ENCODE data around the gene TSPAN14.

Gene TSPAN14

GRCh38 chr10:80509108-80509402 lies 54.9 kb downstream of the TSPAN14 start:
- DNase-seq: no peak

DNA sequence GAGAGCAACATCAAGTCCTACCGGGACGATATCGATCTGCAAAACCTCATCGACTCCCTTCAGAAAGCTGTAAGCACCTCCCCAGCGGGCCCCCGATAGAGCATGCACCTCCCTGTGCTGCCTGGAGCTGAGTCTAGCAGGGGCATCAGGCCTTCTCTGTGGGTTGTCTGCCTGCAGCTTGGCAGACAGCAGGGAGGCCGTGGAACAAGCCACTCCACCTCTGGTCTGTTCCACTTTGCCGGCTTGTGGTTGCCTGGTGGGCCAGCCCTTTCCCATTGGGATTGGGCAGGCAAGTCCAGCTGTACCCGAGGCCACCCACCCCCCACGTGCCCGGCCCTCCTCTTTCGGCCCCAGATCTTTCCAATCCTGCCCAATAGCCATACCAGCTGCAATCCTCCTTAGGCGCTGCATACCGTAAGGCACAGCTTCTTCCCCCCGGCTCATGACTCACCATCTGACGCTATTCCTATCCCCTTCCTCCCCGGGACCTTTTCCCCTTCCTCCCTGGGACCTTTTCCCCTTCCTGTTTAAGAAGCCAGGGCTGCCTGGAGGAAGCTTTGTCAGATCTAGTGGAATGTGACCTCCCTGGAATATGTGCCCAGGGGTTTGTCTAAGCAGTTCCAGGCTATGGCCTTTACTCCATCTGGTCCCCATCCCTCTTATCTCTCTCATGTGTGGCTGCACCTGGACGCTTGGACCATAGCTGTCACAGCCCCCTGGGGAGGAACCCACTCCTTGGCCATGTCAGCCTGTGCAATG lies 55.5 kb downstream of the TSPAN14 start:
- peak; percentile 85 for DNase-seq

DNA sequence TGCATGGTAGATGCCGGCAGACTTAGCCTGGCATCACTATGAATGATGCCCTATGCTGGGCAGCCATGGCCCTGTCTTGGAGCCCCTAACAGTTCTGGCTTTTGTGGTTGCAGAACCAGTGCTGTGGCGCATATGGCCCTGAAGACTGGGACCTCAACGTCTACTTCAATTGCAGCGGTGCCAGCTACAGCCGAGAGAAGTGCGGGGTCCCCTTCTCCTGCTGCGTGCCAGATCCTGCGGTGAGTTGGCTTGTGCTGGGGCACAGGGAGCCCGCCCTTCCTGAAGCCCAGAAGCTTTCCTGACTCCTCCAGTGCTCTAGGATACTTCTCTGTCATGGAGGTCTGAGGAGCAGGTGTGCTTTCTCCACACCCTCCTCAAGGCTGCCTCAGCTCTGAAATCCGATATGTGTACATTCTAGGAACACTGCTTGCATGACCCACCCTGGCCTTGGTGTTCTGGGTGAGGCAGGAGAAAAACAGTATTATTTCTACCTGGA lies 58.0 kb downstream of the TSPAN14 start:
- DNase-seq: no peak

- DNase-seq: no peak
These were observed 59.0 kb downstream of the TSPAN14 start for GRCh38 chr10:80513106-80513505.

DNA sequence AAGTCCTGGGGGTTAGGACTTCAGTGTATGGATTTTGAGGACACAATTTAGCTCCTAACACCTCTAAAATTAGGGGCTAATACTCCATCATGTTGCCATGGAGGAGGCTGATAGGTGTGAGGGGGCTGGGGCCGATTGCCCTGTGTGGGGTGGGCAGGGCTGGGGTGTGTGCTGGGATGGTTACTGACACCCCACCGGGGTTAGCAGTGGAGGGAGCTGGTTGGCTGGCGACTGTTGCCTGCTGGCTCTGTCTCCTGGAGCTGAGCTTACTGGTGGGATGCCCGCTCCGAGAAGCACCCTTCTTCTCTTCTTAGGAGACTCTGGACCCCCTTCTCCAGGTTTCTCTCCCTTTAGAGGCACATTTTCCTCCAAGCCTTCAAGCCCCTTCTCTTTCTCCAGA lies 61.4 kb downstream of the TSPAN14 start:
- DNase-seq: no peak

DNA sequence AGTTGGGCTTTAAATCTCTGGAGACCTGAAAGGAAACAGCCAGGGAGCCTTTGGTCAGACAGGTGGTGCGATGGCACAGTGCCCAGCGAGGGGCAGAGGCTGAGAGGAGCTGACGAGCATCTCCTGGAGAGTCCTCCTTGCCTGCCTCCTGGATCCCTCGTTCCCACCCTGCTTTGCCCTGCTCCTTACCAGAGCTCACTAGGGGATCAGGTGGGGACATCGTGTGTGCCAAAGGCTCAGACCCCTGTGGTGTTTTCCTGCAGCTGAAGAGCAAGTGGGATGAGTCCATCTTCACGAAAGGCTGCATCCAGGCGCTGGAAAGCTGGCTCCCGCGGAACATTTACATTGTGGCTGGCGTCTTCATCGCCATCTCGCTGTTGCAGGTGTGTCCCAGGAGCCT lies 61.8 kb downstream of the TSPAN14 start:
- DNase-seq: no peak

DNA sequence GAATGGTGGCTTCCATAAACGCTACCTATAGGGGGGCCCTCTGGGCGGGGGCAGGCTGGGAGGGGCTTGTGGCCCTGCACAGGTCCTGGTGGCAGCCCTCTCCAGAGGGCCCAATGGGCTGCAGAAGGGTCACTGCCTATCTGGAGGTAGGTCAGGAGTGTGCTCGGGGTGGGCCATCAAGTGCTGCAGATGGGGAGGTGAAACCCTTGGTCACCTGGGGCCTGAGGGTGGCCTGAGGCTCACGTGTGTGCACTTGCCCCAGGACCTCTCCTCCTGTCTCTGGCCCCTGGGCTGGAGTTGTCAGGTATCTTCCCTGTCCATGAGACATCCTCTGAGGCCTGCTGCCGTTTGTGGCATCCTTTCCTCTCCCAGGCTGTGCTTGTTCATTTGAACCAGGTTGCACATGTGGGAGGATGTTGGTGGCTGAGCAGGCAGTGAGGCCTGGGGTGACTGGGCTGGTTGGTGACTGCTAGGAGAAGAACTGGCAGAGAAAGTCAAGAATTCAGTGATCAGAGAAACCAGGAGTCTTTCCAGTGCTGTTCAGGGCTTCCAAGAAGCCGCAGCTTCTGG lies 62.5 kb downstream of the TSPAN14 start:
- DNase-seq: no peak

DNA sequence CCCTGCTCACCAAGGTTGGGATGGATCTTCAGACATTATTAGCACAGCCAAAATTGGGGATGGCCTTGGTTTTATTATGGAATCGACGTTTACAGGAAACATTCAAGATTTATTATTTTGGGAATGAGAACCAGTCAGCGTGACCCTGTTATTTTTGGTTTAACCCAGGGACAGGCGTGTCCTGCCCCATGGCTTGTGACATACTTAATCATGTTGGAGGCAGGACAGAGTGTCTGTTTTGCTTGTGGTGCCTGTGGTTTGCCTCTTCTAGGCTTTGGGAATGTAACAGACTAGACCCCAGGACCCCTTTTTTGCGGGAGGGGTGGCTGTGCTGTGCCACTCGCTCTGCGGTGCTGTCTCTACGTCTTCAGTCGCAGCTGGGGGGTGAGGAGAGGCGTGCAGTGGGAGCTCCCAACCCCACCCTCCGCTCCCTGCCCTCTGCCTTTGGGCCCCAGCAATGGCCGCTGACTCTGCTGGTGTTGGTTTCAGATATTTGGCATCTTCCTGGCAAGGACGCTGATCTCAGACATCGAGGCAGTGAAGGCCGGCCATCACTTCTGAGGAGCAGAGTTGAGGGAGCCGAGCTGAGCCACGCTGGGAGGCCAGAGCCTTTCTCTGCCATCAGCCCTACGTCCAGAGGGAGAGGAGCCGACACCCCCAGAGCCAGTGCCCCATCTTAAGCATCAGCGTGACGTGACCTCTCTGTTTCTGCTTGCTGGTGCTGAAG lies 63.5 kb downstream of the TSPAN14 start:
- no peak for DNase-seq

GRCh38 chr10:80518143-80518806 lies 64.2 kb downstream of the TSPAN14 start:
- no peak for DNase-seq

DNA sequence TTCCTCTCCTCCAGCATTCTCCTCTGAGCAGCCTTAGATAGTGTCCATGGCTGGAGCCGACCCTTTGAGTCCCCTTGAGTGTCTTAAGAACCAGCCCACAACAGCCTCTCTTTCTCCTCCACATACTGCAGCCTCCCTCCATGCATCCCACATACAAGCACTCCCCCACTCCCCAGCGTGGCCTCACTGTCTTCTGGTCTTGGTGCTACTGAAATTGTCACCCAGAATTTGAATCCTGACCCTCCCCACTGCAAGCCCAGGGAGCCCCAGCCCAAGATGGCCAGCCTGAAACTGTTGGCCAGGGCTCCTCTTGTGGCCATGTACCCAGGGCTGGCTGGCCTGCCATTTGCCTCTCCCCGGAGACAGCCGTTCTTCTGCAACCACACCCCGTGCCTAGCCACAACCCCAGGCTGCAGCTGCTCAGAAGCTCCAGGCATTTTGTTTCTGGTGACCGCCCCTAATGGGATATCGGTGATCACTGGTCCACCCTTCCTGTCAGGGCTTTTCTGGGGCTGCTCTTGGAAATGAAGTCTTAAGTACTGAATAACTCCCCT lies 64.8 kb downstream of the TSPAN14 start:
- DNase-seq: no peak

GRCh38 chr10:80519936-80520650 lies 66.0 kb downstream of the TSPAN14 start:
- DNase-seq: no peak

DNA sequence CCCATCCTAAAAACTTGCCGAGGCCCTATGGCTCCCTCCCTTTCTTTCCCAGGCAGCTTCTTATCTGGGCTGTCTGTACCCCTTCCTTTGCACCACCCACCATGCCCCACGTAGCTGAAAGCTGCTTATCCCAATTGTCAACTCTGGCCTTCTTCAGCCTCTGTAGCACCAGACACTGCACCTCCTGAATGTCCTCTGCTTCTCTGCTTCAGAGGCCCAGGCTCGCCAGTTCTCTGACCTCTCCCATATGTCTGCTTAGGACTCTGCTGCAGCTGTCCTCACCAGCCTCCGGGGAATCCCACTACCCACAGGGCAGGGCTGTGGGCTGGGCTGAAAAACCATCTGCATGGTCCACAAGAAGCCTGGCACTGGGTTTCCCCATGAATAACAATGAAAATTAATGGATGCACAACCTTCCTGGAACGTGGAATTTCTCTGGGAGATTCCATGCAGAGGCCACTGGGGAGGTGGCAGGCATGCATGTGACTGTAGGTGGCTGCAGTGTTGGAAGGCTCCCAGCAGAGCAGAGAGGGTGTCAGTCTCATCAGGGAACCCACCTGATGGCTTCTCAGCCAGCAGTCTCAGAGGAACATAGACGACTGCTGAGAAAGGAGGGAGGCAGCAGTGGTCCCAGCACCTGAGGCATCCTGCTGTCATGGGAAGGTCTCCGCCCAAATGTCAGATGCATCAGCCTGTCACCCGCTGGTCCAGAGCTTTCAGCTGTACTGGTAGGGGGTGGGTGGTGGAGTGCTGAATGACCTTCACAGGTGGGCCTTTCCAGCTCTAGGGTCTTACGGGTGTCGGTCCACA lies 66.8 kb downstream of the TSPAN14 start:
- DNase-seq: no peak

- DNase-seq: no peak
These were observed 68.8 kb downstream of the TSPAN14 start for GRCh38 chr10:80522756-80523363.

DNA sequence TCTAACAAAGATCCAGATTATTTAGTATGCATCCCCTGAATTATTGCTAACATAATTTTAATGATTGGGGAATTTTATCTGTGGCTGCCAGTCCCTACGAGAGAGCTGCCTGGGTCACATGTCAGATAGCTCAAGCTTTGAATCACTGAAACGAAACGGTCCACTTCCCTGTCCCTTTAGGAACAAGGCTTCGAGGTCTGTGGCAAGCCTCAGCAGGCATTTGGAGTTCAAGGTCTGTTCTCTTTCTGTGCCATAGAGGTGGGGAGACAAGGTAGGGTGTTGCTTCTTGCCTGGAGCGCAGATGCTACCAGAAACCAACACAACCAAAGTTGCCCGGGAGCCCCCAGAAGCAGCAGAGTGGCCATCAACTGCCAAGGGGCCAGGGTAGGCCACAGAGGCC lies 69.7 kb downstream of the TSPAN14 start:
- DNase-seq: no peak

DNA sequence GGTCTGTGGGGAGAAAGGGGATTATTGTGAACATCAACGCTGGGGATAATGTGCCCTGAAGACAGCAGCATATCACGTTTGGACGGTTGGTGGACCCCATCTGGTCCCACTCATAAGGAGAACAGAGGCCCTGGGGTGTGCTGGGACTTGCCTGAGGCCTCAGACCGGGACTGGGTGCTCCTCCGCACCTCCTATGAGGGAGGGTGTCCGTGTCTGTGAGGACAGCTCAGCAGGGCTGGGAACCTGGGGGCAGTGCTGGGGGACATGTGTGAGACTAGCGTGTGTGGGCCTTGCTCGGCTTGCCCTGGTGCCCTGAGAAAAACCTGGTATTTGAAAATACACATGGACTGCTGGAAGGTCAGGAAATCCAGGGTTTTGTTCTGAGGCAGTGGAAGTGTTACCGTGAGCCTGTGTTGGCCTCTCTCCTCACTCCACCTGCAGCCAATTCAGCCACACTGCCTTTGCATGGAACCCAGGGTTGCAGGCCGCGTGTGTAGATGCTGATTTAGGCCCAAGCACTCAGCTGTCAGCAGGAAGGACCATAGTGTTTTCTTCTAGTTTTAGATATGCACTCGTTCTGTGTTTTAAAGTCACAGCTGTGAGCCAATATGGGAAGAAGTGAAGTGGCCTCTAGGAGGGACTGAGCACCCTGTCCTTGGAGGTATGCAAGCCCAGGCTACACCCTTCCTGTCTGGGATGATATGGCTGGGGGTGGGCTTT lies 70.2 kb downstream of the TSPAN14 start:
- DNase-seq: no peak

DNA sequence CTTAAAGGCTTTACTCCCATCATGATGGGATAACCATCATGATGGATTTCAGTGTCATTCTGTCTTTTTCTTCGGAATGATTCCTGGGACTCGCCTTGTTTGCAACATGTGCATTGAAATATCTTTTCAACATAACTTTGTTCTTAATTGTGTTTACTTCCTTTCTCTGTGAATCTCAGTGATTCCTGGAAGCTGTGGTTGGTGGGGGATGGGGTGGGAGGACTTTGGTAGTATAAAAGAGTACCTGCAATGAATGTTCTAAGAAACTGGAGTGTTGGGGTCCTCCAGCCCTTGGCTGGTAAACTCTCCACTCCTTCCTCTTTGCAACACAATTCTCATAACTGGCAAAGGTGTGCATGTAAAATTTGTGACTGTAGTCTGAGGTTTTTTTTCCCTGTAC lies 72.1 kb downstream of the TSPAN14 start:
- DNase-seq: no peak

DNA sequence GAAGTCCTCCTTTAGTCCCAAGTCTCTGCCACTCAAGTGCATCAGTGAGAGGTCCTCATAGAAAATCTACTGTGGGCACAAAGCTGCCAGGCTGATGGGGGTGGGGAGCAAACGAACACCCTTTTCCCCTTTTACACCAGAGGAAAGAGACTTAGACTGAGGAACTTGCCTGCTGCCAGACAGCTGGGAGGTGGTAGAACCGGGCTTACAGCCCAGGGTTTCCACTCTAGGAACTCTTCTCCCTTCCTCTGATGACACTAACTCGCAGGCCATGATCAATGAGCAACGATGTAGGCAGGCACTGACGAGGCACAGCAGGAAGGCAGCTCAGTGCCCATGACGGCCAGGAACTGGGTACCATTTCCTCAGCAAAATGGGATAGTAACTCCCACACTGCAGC lies 72.6 kb downstream of the TSPAN14 start:
- no peak for DNase-seq

GRCh38 chr10:80528185-80528700 lies 74.1 kb downstream of the TSPAN14 start:
- no peak for DNase-seq

DNA sequence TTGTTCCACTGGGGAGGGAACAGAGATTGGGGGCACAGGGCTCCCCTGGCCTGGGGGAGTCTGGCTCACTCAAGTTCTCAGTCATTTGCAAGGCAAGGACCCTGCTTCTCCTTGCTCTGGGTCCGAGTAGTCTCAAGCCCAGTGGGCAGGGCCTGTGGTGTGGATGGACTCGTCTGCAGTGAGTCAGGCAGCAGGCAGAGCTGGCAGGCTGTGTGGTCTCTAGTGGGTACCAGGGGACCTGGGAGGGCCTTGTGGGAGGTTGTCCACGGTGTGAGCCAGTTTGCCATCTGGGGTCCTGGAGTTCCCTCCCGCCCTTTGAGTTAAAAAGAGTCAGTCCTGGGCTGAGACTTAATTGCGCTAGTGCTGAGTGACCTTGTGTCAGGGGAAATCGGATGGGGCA lies 74.8 kb downstream of the TSPAN14 start:
- no peak for DNase-seq

- DNase-seq: no peak
These were observed 75.5 kb downstream of the TSPAN14 start for GRCh38 chr10:80529604-80530003.

All from T1000 (cell line).